Bronchial epithelial cell (primary cell): Measurements from ENCODE around the gene CYREN. TPM values are rescaled to one million over a fixed set of nuclear protein-coding genes. Genes with fewer than 3 reads are reported as not detected.

ENCODE experiments used
- DNase-seq: peaks from one replicate; pipeline ENCODE4 v3.0.0-alpha.2; 2010; ENCODE audit warnings: low read depth
- FAIRE-seq: peaks from 2 replicates; lab custom pipeline; 2011; peaks lifted over from hg19 to GRCh38; lab: Jason Lieb, UNC
- H3K27me3 ChIP-seq: 2 replicates; pipeline ENCODE4 v1.5.1; 2011; ENCODE audit warnings: low read length; ENCODE audit not compliant: control insufficient read depth, insufficient read depth
- H3K36me3 ChIP-seq: 2 replicates; pipeline ENCODE4 v1.5.1; 2011; ENCODE audit warnings: low read length; ENCODE audit not compliant: control insufficient read depth, insufficient read depth
- H3K4me3 ChIP-seq: 2 replicates; pipeline ENCODE4 v1.5.1; 2011; ENCODE audit warnings: mild to moderate bottlenecking, low read depth, low read length, control low read depth
- total RNA-seq: library from RNA; depleted of rRNA; stranded (reverse); fragments of >200 nt; gene quantifications from 2 replicates; pipeline ENCODE4 v1.2.1, GENCODE V29; 2014
- TF ChIP-seq, protein P1 (sequence below): IDR thresholded peaks from 2 replicates; pipeline ENCODE4 v1.5.1; 2011; ENCODE audit warnings: mild to moderate bottlenecking, moderate library complexity, low read length, control low read depth, inconsistent platforms; ENCODE audit not compliant: insufficient read depth, severe bottlenecking

CYREN gene
- total RNA-seq, 1 donor from 2014 or later, result 51.9 TPM

DNA sequence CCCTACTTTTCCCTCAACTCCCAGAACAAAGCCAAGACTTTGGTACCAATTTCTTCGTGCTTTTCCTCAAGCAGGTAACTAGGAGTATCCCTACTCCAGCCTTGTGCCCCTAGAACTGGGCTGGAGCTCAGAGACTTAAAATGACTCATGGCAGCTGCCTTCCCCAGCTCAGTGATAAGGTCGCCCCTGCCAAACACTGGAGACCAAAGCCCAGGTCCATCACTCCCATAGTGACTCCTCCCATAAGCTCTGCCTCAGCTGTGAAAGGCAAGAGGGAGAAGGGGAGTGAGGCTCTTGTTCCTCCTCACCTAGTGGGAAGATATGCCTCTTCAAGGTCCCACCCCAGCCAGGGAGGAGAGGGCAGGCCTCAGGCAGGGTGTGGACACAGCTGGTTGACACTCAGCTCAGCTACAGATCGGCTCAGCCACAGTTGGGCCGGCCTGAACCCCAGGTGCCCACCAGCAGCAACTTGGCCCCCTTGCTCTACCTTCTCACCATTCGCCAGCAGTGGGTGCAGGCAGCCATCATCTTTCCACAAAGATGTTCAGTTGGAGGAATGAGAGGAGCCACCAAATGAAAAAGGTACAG is 13.8 kb upstream of the CYREN start:
- DNase-seq (no peak), FAIRE-seq (no peak)
- peaks cover 33% of the 10 kb centered on the region for H3K36me3 ChIP-seq
- no peak overlapping the region for H3K4me3 ChIP-seq
- no peaks in the 10 kb centered on the region for H3K27me3 ChIP-seq
- TF ChIP-seq, protein P1, sequence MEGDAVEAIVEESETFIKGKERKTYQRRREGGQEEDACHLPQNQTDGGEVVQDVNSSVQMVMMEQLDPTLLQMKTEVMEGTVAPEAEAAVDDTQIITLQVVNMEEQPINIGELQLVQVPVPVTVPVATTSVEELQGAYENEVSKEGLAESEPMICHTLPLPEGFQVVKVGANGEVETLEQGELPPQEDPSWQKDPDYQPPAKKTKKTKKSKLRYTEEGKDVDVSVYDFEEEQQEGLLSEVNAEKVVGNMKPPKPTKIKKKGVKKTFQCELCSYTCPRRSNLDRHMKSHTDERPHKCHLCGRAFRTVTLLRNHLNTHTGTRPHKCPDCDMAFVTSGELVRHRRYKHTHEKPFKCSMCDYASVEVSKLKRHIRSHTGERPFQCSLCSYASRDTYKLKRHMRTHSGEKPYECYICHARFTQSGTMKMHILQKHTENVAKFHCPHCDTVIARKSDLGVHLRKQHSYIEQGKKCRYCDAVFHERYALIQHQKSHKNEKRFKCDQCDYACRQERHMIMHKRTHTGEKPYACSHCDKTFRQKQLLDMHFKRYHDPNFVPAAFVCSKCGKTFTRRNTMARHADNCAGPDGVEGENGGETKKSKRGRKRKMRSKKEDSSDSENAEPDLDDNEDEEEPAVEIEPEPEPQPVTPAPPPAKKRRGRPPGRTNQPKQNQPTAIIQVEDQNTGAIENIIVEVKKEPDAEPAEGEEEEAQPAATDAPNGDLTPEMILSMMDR, result no peak

- H3K4me3 ChIP-seq, result no peak overlapping the region
- TF ChIP-seq, protein P1, result no peak
- H3K36me3 ChIP-seq, result peaks cover 27% of the 10 kb centered on the region
- FAIRE-seq (no peak), DNase-seq (no peak)
- no peaks in the 10 kb centered on the region for H3K27me3 ChIP-seq
Measured at GRCh38 chr7:135183478-135183877, 13.0 kb upstream of the CYREN start.

- FAIRE-seq, result no peak
- peaks cover 17% of the 10 kb centered on the region for H3K36me3 ChIP-seq
- TF ChIP-seq, protein P1, result no peak
- DNase-seq, result no peak
- H3K4me3 ChIP-seq, result no peak overlapping the region
- no peaks in the 10 kb centered on the region for H3K27me3 ChIP-seq
Measured at GRCh38 chr7:135181929-135182678, 11.6 kb upstream of the CYREN start.

DNA sequence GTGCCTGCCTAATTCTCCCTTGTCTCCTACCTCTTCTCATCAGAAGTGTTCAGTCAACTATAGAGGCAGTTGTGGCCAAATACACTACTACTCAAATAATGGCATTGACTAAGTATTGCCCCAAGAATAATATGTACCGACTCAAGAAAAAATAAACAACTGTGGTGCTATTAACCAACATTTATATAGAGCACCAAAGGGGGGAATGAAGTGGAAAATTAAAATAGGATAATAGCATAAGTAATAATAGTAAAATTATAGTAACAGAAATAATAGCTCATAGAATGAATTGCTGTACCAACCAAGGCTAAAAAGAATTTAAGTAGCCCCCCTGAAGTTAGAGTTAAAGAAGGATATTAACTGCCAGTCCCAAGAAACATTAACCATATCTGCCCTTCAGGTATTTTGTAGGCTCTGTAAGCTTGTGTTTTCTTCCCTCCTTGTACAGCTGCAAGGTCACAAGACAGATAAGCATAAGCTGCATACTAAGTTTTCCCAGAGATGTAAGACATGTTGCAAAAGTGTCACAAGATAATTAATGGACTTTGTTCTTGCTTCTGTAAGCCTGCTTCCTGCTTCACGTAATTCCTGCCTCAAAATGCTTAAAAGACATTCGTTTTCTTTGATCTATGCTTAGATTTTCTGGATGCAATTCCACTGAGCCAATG is 10.9 kb upstream of the CYREN start:
- TF ChIP-seq, protein P1, result no peak
- H3K27me3 ChIP-seq, result no peaks in the 10 kb centered on the region
- FAIRE-seq (no peak), DNase-seq (no peak)
- no peak overlapping the region for H3K4me3 ChIP-seq
- H3K36me3 ChIP-seq, result peaks cover 12% of the 10 kb centered on the region

GRCh38 chr7:135180122-135180521 is 9.6 kb upstream of the CYREN start:
- H3K4me3 ChIP-seq, result no peak overlapping the region
- H3K27me3 ChIP-seq, result no peaks in the 10 kb centered on the region
- peak; percentile 58 for DNase-seq
- TF ChIP-seq, protein P1, result no peak
- no peak for FAIRE-seq
- peaks cover 10% of the 10 kb centered on the region for H3K36me3 ChIP-seq
